WTC11 (cell line): ENCODE measurements around the gene ANKRD62.

Source experiments
- ETV6 ChIP-seq: sonication (generic); formaldehyde crosslinking; IDR thresholded peaks from 2 replicates; pipeline ENCODE4 v1.8.1; 2022; ENCODE audit warnings: mild to moderate bottlenecking, missing genetic modification reagents
- MXD4 ChIP-seq: fragments of 250-450 bp; sonication (Bioruptor Pico); IDR thresholded peaks from 2 replicates; pipeline ENCODE4 v1.8.0; 2021; ENCODE audit warnings: mild to moderate bottlenecking, moderate library complexity, borderline replicate concordance
- SP1 ChIP-seq: sonication (generic); formaldehyde crosslinking; conservative IDR thresholded peaks from 2 replicates; pipeline ENCODE4 v1.8.1; 2022; ENCODE audit warnings: missing genetic modification reagents
- TP53 ChIP-seq: sonication (generic); formaldehyde crosslinking; IDR thresholded peaks from 2 replicates; pipeline ENCODE4 v1.8.1; 2023; ENCODE audit warnings: mild to moderate bottlenecking, missing genetic modification reagents
- TF ChIP-seq, protein P1 (sequence below): sonication (generic); formaldehyde crosslinking; IDR thresholded peaks from 2 replicates; pipeline ENCODE4 v1.8.0; 2022; ENCODE audit warnings: mild to moderate bottlenecking, missing genetic modification reagents
- TF ChIP-seq, protein P2 (sequence below): fragments of 200-600 bp; IDR thresholded peaks from 2 replicates; pipeline ENCODE4 v1.8.0; 2022; ENCODE audit warnings: antibody characterized with exemption
- TF ChIP-seq, protein P3 (sequence below): sonication (generic); formaldehyde crosslinking; IDR thresholded peaks from 2 replicates; pipeline ENCODE4 v1.8.0; 2022; ENCODE audit warnings: missing genetic modification reagents
- TF ChIP-seq, protein P4 (sequence below): sonication (generic); formaldehyde crosslinking; IDR thresholded peaks from 2 replicates; pipeline ENCODE4 v1.8.0; 2022; ENCODE audit warnings: mild to moderate bottlenecking, missing genetic modification reagents

DNA sequence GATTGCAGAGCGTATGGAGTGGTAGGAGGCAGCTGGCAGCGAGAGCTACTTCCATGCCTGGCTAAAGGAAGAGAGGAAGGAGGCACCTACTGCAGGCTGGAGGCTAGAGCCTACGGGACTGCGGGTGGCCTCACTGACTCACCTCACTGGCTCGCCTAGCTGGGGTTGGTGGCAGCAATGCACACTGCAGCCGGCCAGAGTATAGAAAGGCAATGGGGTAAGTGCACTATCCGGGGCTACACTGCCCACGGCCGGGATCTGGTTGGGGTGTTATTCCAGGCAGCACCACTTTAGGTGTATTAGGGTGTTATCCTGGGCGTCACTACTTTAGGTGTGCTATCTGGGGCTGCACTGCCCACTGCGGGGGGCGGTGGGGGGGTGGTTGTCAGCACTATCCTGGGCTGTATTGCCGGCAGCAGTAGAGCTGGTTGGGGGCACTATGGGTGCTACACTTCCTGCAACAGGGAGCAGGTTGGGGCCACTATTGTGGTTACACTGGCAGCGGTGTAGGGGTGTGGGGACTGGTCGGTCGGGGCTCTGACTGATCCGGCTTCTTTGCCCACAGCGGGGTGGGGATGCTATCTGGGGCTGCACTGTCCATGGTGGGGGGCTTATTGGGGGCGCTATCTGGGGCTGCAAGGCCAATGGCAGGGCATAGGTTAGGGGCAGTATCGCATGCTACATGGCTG lies 33.3 kb upstream of the ANKRD62 start:
- TF ChIP-seq TP53 (CRISPR knock-in tag), result no peak
- TF ChIP-seq, protein P1, sequence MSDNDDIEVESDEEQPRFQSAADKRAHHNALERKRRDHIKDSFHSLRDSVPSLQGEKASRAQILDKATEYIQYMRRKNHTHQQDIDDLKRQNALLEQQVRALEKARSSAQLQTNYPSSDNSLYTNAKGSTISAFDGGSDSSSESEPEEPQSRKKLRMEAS, result no peak
- TF ChIP-seq, protein P2, sequence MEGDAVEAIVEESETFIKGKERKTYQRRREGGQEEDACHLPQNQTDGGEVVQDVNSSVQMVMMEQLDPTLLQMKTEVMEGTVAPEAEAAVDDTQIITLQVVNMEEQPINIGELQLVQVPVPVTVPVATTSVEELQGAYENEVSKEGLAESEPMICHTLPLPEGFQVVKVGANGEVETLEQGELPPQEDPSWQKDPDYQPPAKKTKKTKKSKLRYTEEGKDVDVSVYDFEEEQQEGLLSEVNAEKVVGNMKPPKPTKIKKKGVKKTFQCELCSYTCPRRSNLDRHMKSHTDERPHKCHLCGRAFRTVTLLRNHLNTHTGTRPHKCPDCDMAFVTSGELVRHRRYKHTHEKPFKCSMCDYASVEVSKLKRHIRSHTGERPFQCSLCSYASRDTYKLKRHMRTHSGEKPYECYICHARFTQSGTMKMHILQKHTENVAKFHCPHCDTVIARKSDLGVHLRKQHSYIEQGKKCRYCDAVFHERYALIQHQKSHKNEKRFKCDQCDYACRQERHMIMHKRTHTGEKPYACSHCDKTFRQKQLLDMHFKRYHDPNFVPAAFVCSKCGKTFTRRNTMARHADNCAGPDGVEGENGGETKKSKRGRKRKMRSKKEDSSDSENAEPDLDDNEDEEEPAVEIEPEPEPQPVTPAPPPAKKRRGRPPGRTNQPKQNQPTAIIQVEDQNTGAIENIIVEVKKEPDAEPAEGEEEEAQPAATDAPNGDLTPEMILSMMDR, result no peak
- TF ChIP-seq ETV6 (CRISPR knock-in tag), result no peak
- TF ChIP-seq, protein P3, sequence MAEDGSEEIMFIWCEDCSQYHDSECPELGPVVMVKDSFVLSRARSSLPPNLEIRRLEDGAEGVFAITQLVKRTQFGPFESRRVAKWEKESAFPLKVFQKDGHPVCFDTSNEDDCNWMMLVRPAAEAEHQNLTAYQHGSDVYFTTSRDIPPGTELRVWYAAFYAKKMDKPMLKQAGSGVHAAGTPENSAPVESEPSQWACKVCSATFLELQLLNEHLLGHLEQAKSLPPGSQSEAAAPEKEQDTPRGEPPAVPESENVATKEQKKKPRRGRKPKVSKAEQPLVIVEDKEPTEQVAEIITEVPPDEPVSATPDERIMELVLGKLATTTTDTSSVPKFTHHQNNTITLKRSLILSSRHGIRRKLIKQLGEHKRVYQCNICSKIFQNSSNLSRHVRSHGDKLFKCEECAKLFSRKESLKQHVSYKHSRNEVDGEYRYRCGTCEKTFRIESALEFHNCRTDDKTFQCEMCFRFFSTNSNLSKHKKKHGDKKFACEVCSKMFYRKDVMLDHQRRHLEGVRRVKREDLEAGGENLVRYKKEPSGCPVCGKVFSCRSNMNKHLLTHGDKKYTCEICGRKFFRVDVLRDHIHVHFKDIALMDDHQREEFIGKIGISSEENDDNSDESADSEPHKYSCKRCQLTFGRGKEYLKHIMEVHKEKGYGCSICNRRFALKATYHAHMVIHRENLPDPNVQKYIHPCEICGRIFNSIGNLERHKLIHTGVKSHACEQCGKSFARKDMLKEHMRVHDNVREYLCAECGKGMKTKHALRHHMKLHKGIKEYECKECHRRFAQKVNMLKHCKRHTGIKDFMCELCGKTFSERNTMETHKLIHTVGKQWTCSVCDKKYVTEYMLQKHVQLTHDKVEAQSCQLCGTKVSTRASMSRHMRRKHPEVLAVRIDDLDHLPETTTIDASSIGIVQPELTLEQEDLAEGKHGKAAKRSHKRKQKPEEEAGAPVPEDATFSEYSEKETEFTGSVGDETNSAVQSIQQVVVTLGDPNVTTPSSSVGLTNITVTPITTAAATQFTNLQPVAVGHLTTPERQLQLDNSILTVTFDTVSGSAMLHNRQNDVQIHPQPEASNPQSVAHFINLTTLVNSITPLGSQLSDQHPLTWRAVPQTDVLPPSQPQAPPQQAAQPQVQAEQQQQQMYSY (CRISPR knock-in tag), result no peak
- no peak for TF ChIP-seq SP1
- TF ChIP-seq MXD4 (CRISPR knock-in tag), result no peak
- TF ChIP-seq, protein P4, sequence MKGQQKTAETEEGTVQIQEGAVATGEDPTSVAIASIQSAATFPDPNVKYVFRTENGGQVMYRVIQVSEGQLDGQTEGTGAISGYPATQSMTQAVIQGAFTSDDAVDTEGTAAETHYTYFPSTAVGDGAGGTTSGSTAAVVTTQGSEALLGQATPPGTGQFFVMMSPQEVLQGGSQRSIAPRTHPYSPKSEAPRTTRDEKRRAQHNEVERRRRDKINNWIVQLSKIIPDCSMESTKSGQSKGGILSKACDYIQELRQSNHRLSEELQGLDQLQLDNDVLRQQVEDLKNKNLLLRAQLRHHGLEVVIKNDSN (CRISPR knock-in tag), result no peak
